ENCODE data around the gene GAD2. TPM values are rescaled to one million over a fixed set of nuclear protein-coding genes. Genes with fewer than 3 reads are reported as not detected.

GAD2 gene
- total RNA-seq, 2 donors from 2014 or later: not detected

DNA sequence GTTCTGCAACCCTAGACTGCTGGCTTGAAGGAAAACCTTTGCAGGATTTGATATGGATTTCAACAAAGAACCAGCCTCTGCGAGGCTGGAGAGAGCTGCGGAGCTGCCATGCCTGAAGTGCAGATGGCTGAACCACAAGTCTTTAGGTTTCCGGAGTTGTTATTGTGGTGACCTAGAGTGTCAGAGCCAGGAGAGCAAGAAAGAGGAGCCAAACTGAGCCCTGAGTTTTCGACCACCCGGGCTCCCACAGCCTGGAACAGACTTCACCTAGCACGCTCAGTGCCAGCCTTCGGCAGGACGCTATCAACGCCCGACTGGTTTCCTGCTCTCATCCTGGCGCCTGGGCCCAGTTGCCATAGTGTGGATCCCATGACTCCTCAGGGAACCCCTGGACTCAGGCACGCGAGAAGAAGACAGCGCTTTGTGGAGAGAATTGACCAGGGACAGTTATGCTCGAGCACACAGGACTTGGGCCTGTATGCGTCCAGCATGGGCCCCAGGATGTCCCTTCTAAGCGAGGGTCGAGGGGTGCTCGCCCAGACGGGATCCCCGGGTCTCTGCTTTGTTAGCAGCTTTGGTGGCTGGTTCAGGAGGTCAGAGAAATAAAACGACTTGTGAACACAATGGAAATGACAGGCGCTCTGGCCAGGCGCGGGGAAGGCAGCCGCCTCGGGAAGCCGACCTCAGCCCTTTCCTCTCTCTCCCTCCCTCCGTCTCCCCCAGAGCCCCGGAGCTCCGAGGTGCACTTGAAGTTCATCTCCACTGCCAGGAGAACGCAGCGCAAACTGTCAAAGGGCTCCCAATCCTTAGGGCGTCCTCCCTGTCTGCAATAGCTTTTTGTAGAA, 1.8 kb upstream of the GAD2 start:
- Mint-ChIP-seq H3K4me3 (peak overlapping the region; percentile 69), H3K9me3 (no peaks in the 10 kb centered on the region), H3K36me3 (ENCODE audit: low read depth) (no peaks in the 10 kb centered on the region), H3K27ac (no peak overlapping the region), H3K27me3 (peaks cover 63% of the 10 kb centered on the region), H3K4me1 (no peaks in the 10 kb centered on the region)
- no peak for ATAC-seq (replicated peaks)

DNA sequence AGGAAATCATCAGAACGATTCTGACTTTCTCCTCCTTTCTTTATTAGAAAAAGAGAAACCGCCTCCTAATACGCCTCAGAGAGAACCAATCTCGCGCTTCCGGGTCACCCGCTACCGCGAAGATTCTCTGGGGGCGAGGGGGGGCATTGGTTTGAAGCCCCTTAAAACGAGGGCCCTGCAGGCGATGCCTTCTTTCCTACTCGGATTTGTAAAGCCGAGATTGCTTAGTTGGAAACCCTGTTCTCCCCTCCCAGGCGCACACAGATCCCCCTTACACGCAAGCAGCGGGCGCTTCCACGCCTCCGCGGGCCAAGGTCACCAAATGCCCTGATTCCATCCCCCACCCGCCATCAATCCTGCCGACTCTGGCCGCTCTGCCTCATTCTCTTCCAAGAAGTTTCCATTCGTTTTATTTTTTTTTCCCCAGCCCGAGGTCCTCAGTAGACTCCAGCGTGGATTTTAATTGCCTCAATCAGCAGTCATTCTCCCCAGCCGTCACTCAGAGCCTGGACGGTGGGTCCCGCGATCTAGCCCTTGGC, 1.1 kb upstream of the GAD2 start:
- H3K27ac Mint-ChIP-seq: no peak overlapping the region
- peak overlapping the region; percentile 69 for H3K4me3 Mint-ChIP-seq
- H3K4me1 Mint-ChIP-seq: no peaks in the 10 kb centered on the region
- no peaks in the 10 kb centered on the region for H3K36me3 Mint-ChIP-seq (ENCODE audit: low read depth)
- H3K27me3 Mint-ChIP-seq: peaks cover 69% of the 10 kb centered on the region
- no peaks in the 10 kb centered on the region for H3K9me3 Mint-ChIP-seq
- ATAC-seq (replicated peaks): no peak

DNA sequence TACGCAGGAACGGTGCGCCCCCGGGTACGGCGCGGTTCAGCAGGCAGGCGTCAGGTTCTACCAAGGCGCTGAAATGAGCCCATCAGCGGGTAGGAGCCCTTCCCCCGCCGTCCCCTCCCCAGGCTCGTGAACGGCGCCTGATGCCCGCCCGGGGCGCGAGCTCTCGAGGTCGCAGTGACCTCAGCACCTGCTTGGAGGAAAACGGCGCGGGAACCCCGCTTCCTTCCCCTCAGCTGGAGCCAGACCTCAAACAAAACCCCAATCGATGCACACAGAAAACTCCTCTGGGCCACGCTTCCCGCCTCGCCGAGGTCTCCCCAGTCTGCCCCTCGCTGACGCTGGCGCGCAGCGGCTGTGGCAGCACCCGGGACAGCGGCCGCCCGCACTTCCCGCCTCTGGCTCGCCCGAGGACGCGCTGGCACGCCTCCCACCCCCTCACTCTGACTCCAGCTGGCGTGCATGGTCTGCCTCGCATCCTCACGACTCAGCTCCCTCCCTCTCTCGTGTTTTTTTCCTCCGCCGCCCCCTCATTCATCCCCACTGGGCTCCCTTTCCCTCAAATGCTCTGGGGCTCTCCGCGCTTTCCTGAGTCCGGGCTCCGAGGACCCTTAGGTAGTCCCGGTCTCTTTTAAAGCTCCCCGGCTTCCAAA, 514 bp upstream of the GAD2 start:
- ATAC-seq (replicated peaks): peak; percentile 64
- Mint-ChIP-seq H3K4me3 (peak overlapping the region; percentile 69), H3K9me3 (no peaks in the 10 kb centered on the region), H3K36me3 (ENCODE audit: low read depth) (no peaks in the 10 kb centered on the region), H3K4me1 (no peaks in the 10 kb centered on the region), H3K27ac (no peak overlapping the region), H3K27me3 (peaks cover 75% of the 10 kb centered on the region)

DNA sequence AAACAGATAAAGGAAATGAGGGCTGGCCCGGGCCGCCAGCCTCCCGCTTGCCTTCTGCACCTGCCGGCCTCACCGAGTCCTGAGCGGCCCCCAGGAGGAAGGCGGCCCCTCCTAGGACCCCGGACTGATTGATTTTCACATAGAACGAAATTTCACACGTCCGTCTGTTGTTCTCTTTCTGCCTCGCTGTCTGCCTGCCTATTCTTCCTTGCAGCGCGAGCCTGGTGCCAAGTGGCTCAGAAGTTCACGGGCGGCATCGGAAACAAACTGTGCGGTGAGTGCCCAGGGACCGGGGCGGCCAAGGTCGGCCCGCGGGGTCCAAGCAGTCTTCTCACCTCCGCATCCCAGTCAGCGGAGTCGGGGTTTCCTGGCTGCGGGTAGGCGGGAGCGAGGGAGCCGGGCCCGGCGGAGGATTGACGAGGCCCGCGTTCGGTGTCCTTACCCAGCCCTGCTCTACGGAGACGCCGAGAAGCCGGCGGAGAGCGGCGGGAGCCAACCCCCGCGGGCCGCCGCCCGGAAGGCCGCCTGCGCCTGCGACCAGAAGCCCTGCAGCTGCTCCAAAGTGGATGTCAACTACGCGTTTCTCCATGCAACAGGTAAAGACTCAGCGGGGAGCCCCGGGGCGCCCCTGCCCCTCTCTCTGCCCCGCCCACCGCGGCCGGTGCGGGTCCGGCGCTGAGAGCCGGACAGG, 967 bp downstream of the GAD2 start:
- H3K4me3 Mint-ChIP-seq: peak overlapping the region; percentile 69
- H3K27me3 Mint-ChIP-seq: peaks cover 85% of the 10 kb centered on the region
- H3K4me1 Mint-ChIP-seq: no peaks in the 10 kb centered on the region
- no peak for ATAC-seq (replicated peaks)
- H3K27ac Mint-ChIP-seq: no peak overlapping the region
- no peaks in the 10 kb centered on the region for H3K9me3 Mint-ChIP-seq
- H3K36me3 Mint-ChIP-seq (ENCODE audit: low read depth): no peaks in the 10 kb centered on the region

DNA sequence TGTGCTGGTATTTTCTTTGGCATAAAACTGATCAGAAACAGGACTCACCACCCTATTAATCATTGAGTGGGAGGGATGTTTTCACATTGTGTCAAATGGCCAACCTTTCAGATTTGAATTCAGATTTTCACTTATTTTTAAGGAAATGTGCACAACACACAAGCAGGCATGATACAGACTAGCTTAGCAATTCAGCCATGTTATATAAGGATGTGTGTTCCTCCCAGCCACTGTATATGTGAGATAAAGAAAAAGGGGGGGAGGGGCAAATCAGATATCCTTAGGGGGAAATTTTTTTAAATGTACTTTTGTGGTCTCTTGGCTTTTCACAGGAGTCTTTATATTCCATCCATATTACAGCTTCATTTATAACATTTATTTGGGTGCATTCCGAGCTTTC, 3.1 kb downstream of the GAD2 start:
- H3K36me3 Mint-ChIP-seq (ENCODE audit: low read depth): no peaks in the 10 kb centered on the region
- H3K27me3 Mint-ChIP-seq: peaks cover 86% of the 10 kb centered on the region
- no peak overlapping the region for H3K27ac Mint-ChIP-seq
- no peaks in the 10 kb centered on the region for H3K9me3 Mint-ChIP-seq
- no peaks in the 10 kb centered on the region for H3K4me1 Mint-ChIP-seq
- H3K4me3 Mint-ChIP-seq: no peak overlapping the region
- no peak for ATAC-seq (replicated peaks)

DNA sequence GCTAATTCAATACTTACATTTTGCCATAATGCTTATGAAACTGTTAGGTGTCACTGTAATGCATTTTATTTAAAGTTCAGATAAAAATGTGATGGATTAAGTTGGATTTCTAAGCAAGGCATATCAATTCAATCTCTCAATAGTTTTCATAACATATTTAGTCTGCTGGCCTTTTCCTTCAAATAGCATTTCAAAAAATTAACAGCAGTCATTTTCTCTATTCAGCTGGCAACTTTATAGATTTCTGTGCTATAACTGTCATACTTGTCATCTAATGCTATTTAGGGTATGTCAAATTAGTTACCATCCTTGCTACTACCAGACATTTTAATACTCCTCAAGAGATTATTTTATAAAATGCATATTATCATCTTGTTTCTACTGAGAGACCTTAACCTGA, 4.3 kb downstream of the GAD2 start:
- no peak for ATAC-seq (replicated peaks)
- Mint-ChIP-seq H3K9me3 (no peaks in the 10 kb centered on the region), H3K27ac (no peak overlapping the region), H3K4me3 (no peak overlapping the region), H3K36me3 (ENCODE audit: low read depth) (no peaks in the 10 kb centered on the region), H3K27me3 (peaks cover 84% of the 10 kb centered on the region), H3K4me1 (no peaks in the 10 kb centered on the region)

DNA sequence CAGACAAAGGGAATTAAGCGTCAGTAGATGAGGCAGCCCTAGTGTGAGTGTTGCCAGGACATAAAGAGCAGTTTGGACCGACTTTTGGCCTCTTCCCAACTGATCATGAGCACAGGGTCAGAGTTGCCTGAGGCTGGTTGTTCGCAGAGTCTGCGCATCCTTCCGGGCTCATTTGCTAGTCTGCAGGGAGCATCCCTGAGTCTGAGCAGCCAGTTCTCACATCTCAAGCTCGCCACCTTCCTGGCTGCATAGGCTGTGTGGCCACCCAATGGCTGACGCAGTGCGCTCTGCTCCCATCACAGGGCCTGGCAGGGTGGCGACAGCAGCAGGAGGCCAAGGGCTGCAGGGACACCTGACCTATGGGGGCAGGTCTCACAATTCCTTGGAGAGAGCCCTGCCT, 5.0 kb downstream of the GAD2 start:
- Mint-ChIP-seq H3K9me3 (no peaks in the 10 kb centered on the region), H3K4me1 (no peaks in the 10 kb centered on the region), H3K36me3 (ENCODE audit: low read depth) (no peaks in the 10 kb centered on the region), H3K27ac (no peak overlapping the region), H3K27me3 (peaks cover 82% of the 10 kb centered on the region), H3K4me3 (no peak overlapping the region)
- ATAC-seq (replicated peaks): no peak

DNA sequence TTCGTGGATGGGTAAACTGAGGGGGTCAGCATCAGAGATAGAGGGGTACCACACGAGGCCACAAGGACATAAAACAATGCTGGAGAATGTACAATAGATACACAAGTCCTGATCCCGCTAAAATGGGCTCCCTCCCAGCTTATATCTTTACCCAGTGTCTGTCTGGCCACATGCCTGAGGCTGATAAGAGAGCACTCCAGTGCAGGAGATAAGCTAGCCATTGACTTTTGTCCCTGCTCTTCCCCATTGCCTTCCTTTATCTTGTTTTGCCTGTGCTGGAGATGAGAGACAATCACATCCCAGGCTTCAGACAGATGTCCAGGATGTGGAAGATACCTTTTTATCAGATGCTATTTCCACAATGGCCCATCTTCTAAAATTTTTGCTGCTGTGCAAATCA, 6.0 kb downstream of the GAD2 start:
- H3K36me3 Mint-ChIP-seq (ENCODE audit: low read depth): no peaks in the 10 kb centered on the region
- H3K4me1 Mint-ChIP-seq: no peaks in the 10 kb centered on the region
- peaks cover 76% of the 10 kb centered on the region for H3K27me3 Mint-ChIP-seq
- no peak overlapping the region for H3K27ac Mint-ChIP-seq
- ATAC-seq (replicated peaks): no peak
- H3K4me3 Mint-ChIP-seq: no peak overlapping the region
- no peaks in the 10 kb centered on the region for H3K9me3 Mint-ChIP-seq

DNA sequence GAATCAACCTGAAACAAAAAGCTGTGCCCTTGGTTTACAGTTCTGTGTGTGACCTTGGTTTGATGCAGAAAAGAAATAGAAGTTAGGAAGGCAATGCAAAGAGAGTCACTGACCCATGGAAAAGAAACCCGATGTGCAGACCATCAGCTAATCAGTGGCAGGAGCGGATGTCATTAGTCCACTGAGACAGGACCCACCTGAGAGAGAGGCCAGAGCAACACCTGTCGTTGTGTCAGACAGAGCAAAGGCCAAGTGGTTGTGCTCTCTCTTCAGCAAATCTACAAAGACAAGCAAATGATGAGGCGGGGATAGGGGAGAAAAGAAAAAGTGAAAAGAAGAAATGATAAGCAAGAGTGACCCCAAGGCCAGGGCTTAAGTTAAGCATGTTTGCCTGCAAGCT, 8.7 kb downstream of the GAD2 start:
- H3K4me3 Mint-ChIP-seq: no peak overlapping the region
- H3K27me3 Mint-ChIP-seq: peaks cover 69% of the 10 kb centered on the region
- H3K27ac Mint-ChIP-seq: no peak overlapping the region
- no peak for ATAC-seq (replicated peaks)
- no peaks in the 10 kb centered on the region for H3K9me3 Mint-ChIP-seq
- H3K4me1 Mint-ChIP-seq: no peaks in the 10 kb centered on the region
- H3K36me3 Mint-ChIP-seq (ENCODE audit: low read depth): no peaks in the 10 kb centered on the region

DNA sequence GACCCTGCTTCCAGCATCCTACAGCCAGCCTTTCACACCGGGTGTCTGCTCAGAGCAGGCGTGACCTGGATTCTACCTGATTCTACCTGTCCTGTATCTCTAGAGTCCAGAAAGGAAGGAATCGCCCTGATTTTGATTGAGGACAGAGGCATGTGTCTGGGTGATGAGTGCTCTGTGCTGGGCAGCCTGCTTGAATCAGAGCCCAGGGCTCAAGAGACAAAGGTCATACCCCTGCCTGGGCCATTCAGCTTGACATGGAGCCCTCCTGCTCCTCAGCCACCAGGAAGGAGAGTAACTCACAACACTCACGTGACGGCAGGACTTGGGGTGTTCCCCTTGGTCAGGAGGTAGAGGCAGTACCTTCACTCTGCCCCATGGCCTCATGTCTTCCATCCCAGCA, 11.2 kb downstream of the GAD2 start:
- Mint-ChIP-seq H3K36me3 (ENCODE audit: low read depth) (no peaks in the 10 kb centered on the region), H3K27me3 (peaks cover 49% of the 10 kb centered on the region), H3K4me1 (no peaks in the 10 kb centered on the region), H3K9me3 (no peaks in the 10 kb centered on the region), H3K4me3 (no peak overlapping the region), H3K27ac (no peak overlapping the region)
- ATAC-seq (replicated peaks): no peak

DNA sequence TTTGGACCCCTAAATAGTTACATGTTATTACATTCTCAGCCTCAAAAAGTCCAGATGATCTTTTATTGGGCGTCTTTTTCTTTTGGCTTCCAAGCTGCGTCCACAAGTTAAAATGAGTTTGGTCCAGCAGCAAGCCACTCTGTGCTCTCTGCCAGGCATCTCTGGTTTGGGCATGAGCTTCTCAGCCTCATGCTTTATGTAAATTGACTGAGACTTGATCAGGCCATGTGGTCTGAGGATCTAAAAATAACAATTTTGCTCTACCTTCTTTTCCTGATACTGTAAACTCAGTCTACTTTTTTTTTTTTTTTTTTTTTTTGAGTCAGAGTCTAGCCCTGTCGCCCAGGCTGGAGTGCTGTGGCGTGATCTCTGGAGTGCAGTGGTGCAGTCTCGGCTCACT, 15.6 kb downstream of the GAD2 start:
- no peaks in the 10 kb centered on the region for H3K36me3 Mint-ChIP-seq (ENCODE audit: low read depth)
- no peak for ATAC-seq (replicated peaks)
- H3K9me3 Mint-ChIP-seq: no peaks in the 10 kb centered on the region
- peaks cover 40% of the 10 kb centered on the region for H3K27me3 Mint-ChIP-seq
- H3K4me3 Mint-ChIP-seq: no peak overlapping the region
- no peaks in the 10 kb centered on the region for H3K4me1 Mint-ChIP-seq
- H3K27ac Mint-ChIP-seq: no peak overlapping the region

DNA sequence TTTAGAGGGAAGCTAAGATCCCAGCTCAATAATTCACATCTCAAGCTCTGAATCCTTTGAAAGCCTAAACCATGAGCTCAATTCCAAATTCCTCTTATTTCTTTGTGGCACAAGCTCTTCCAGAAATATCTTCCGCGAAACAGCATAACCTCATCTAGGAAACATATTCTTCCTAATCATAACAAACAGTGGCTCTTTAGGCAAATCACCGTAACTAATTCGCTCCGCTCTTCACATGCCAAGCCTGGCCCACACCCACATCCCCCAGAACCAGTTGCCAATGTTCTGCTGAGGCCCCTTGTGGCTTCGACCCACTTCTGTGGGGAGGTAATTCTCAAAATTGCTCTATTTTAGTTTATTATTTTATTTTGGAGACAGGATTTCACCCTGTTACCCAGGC, 19.2 kb downstream of the GAD2 start:
- Mint-ChIP-seq H3K9me3 (no peaks in the 10 kb centered on the region), H3K36me3 (ENCODE audit: low read depth) (no peaks in the 10 kb centered on the region), H3K4me1 (no peaks in the 10 kb centered on the region), H3K27ac (no peak overlapping the region), H3K27me3 (peaks cover 37% of the 10 kb centered on the region), H3K4me3 (no peak overlapping the region)
- ATAC-seq (replicated peaks): no peak

DNA sequence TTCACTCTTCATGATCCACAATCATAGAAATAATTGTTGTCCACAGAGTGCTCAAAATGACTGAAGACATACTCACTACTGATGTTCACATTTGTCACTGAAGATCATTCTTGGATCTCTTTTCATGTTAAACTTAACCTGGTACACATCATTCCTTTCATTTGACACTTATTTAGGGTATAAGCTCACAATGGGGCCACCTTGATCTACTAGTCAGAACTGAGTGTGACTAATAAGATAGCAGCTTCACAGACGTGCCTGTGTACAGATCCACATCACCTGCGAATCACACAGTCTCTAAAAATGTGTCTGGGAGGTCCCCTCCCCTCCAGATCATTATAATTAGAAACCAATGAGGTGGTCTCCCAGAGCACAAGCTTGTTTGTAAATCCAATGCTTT, 21.8 kb downstream of the GAD2 start:
- Mint-ChIP-seq H3K9me3 (no peaks in the 10 kb centered on the region), H3K36me3 (ENCODE audit: low read depth) (no peaks in the 10 kb centered on the region), H3K4me3 (no peak overlapping the region), H3K27ac (no peak overlapping the region), H3K27me3 (peaks cover 42% of the 10 kb centered on the region), H3K4me1 (no peaks in the 10 kb centered on the region)
- ATAC-seq (replicated peaks): peak; percentile 37

DNA sequence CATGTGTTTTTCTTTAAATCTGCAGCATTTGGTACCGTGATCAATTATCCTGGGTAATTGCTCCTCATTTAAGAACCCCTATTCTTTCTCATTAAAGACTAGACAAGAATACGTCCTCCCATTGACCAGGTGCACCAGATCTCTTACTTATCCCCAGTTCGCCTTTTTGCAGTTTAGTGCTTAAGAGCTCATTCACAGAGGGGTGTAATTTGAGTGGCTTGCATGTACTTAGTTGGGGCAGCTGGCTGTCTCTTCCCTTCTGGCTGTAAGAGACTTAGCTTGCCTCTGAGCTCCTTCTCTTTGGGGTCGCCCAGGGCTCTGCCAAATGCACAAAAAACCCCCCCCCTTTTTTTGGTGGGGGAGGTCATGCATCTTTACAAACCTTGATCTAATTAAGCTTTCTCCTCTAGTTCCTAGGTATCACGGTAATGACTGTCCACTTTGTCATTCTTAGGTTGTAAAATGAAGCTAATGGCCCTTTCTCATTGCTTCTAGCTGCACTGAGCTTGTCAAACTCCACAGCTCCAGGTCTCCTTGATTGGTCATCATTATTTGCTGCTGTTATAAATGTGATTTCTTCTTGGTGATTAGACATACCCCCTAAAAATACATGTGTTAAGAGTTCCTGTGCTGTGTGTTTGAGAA, 26.3 kb downstream of the GAD2 start:
- Mint-ChIP-seq H3K27ac (no peak overlapping the region), H3K9me3 (no peaks in the 10 kb centered on the region), H3K4me3 (no peak overlapping the region), H3K36me3 (ENCODE audit: low read depth) (no peaks in the 10 kb centered on the region), H3K27me3 (peaks cover 33% of the 10 kb centered on the region), H3K4me1 (no peaks in the 10 kb centered on the region)
- ATAC-seq (replicated peaks): no peak
